Hematopoietic multipotent progenitor cell treated with erythropoietin and hydrocortisone succinate and interleukin-3 and kit ligand, for 8 days (in vitro differentiated cells): ENCODE data around the gene LONRF2.
"Not testable (repeated sequence)": the region's sequence is repeated elsewhere in the genome, so short reads cannot be mapped to it uniquely, and the experiment has no call there.

Source experiments
- DNase-seq: peaks from one replicate; pipeline ENCODE4 v3.0.0-alpha.2; 2015

Gene LONRF2

GRCh38 chr2:100321866-100322820, at the start of gene LONRF2:
LONRF2 (minus strand) TSS chr2:100322501; CDS start chr2:100322093, 408 bp downstream.
- DNase-seq, result peak; percentile 9

- DNase-seq, result no peak
Measured at GRCh38 chr2:100367163-100367562, 44.9 kb upstream of the LONRF2 start.

GRCh38 chr2:100365434-100365833, 43.1 kb upstream of the LONRF2 start:
- DNase-seq, result no peak

- not testable (repeated sequence) for DNase-seq
Measured at GRCh38 chr2:100362269-100362668, 40.0 kb upstream of the LONRF2 start.

GRCh38 chr2:100359576-100359975, 37.3 kb upstream of the LONRF2 start:
- DNase-seq, result no peak

- no peak for DNase-seq
Measured at GRCh38 chr2:100358554-100358953, 36.3 kb upstream of the LONRF2 start.

GRCh38 chr2:100352521-100352920, 30.2 kb upstream of the LONRF2 start:
- no peak for DNase-seq

- DNase-seq, result no peak
Measured at GRCh38 chr2:100350661-100351185, 28.4 kb upstream of the LONRF2 start.

GRCh38 chr2:100345144-100345543, 22.8 kb upstream of the LONRF2 start:
- DNase-seq, result not testable (repeated sequence)

GRCh38 chr2:100344433-100344832, 22.1 kb upstream of the LONRF2 start:
- no peak for DNase-seq

GRCh38 chr2:100342466-100342865, 20.2 kb upstream of the LONRF2 start:
- not testable (repeated sequence) for DNase-seq

- no peak for DNase-seq
Measured at GRCh38 chr2:100339823-100340222, 17.5 kb upstream of the LONRF2 start.

GRCh38 chr2:100334929-100335328, 12.6 kb upstream of the LONRF2 start:
- DNase-seq, result no peak

- no peak for DNase-seq
Measured at GRCh38 chr2:100327742-100328141, 5.4 kb upstream of the LONRF2 start.

- peak; percentile 27 for DNase-seq
Measured at GRCh38 chr2:100321179-100321865, 979 bp downstream of the LONRF2 start.

GRCh38 chr2:100320547-100321178, 1.6 kb downstream of the LONRF2 start:
- DNase-seq, result no peak

- no peak for DNase-seq
Measured at GRCh38 chr2:100317634-100318033, 4.7 kb downstream of the LONRF2 start.

GRCh38 chr2:100309973-100310719, 12.2 kb downstream of the LONRF2 start:
- DNase-seq, result no peak

GRCh38 chr2:100309311-100309710, 13.0 kb downstream of the LONRF2 start:
- DNase-seq, result no peak

GRCh38 chr2:100303744-100304143, 18.6 kb downstream of the LONRF2 start:
- no peak for DNase-seq

- no peak for DNase-seq
Measured at GRCh38 chr2:100302585-100302892, 19.8 kb downstream of the LONRF2 start.

- DNase-seq, result no peak
Measured at GRCh38 chr2:100301881-100302584, 20.3 kb downstream of the LONRF2 start.
